ENCODE results near the gene LDB2. TPM values are rescaled to one million over a fixed set of nuclear protein-coding genes. Genes with fewer than 3 reads are reported as not detected.

The LDB2 gene
- total RNA-seq, 1 experiment from 2014 or later, result not detected

GRCh38 chr4:16731776-16732380, 166.6 kb downstream of the LDB2 start:
- Mint-ChIP-seq H3K27me3 (ENCODE audit: unreplicated experiment) (no peaks in the 10 kb centered on the region), H3K4me1 (ENCODE audit: low read depth, unreplicated experiment) (no peaks in the 10 kb centered on the region), H3K9me3 (ENCODE audit: low read depth, unreplicated experiment) (no peaks in the 10 kb centered on the region), H3K27ac (ENCODE audit: unreplicated experiment) (no peak overlapping the region), H3K4me3 (ENCODE audit: low read depth, unreplicated experiment) (no peak overlapping the region), H3K36me3 (ENCODE audit: insufficient read depth, unreplicated experiment) (no peaks in the 10 kb centered on the region)
- no TSS peak for BruUV-seq (replicated peaks)
- no peak for DNase-seq
- intact Hi-C loops (cut with micrococcal nuclease; ENCODE audit: unreplicated experiment), result no loop called here
- no peak for TF ChIP-seq CTCF (IDR thresholded peaks at IDR 0.05; ENCODE audit: unreplicated experiment)
- CTCF ChIA-PET, result no interaction called here

- H3K27ac Mint-ChIP-seq (ENCODE audit: unreplicated experiment), result no peak overlapping the region
- CTCF ChIA-PET, result no interaction called here
- H3K27me3 Mint-ChIP-seq (ENCODE audit: unreplicated experiment), result no peaks in the 10 kb centered on the region
- no peaks in the 10 kb centered on the region for H3K36me3 Mint-ChIP-seq (ENCODE audit: insufficient read depth, unreplicated experiment)
- no peaks in the 10 kb centered on the region for H3K4me1 Mint-ChIP-seq (ENCODE audit: low read depth, unreplicated experiment)
- intact Hi-C loops (cut with micrococcal nuclease; ENCODE audit: unreplicated experiment), result no loop called here
- no peak for TF ChIP-seq CTCF (IDR thresholded peaks at IDR 0.05; ENCODE audit: unreplicated experiment)
- H3K4me3 Mint-ChIP-seq (ENCODE audit: low read depth, unreplicated experiment), result no peak overlapping the region
- DNase-seq, result no peak
- peaks cover under 1% of the 10 kb centered on the region for H3K9me3 Mint-ChIP-seq (ENCODE audit: low read depth, unreplicated experiment)
- BruUV-seq (replicated peaks), result no TSS peak
Observed at GRCh38 chr4:16730522-16731205, 167.8 kb downstream of the LDB2 start.

- H3K27ac Mint-ChIP-seq (ENCODE audit: unreplicated experiment), result no peak overlapping the region
- DNase-seq, result no peak
- TF ChIP-seq CTCF (IDR thresholded peaks at IDR 0.05; ENCODE audit: unreplicated experiment), result no peak
- no peak overlapping the region for H3K4me3 Mint-ChIP-seq (ENCODE audit: low read depth, unreplicated experiment)
- H3K27me3 Mint-ChIP-seq (ENCODE audit: unreplicated experiment), result no peaks in the 10 kb centered on the region
- intact Hi-C loops (cut with micrococcal nuclease; ENCODE audit: unreplicated experiment), result no loop called here
- BruUV-seq (replicated peaks), result no TSS peak
- CTCF ChIA-PET, result no interaction called here
- H3K4me1 Mint-ChIP-seq (ENCODE audit: low read depth, unreplicated experiment), result no peaks in the 10 kb centered on the region
- H3K9me3 Mint-ChIP-seq (ENCODE audit: low read depth, unreplicated experiment), result peaks cover 3% of the 10 kb centered on the region
- H3K36me3 Mint-ChIP-seq (ENCODE audit: insufficient read depth, unreplicated experiment), result no peaks in the 10 kb centered on the region
Observed at GRCh38 chr4:16729336-16729735, 169.1 kb downstream of the LDB2 start.

- TF ChIP-seq CTCF (IDR thresholded peaks at IDR 0.05; ENCODE audit: unreplicated experiment), result no peak
- BruUV-seq (replicated peaks), result no TSS peak
- Mint-ChIP-seq H3K4me3 (ENCODE audit: low read depth, unreplicated experiment) (no peak overlapping the region), H3K9me3 (ENCODE audit: low read depth, unreplicated experiment) (peaks cover 3% of the 10 kb centered on the region), H3K27ac (ENCODE audit: unreplicated experiment) (no peak overlapping the region), H3K27me3 (ENCODE audit: unreplicated experiment) (peaks cover 5% of the 10 kb centered on the region), H3K36me3 (ENCODE audit: insufficient read depth, unreplicated experiment) (no peaks in the 10 kb centered on the region), H3K4me1 (ENCODE audit: low read depth, unreplicated experiment) (no peaks in the 10 kb centered on the region)
- no peak for DNase-seq
- intact Hi-C loops (cut with micrococcal nuclease; ENCODE audit: unreplicated experiment), result no loop called here
- CTCF ChIA-PET, result interaction anchor here (0.5 kb wide), 1 partner anchor 34 kb away, joined by 3 read pairs; no protein-coding TSS in a partner anchor
Observed at GRCh38 chr4:16728849-16729248, 169.6 kb downstream of the LDB2 start.

Measured in Calu3 (cell line).